HL-60 (cell line): ENCODE results near the gene PSMD12.
"Not testable (repeated sequence)": the region's sequence is repeated elsewhere in the genome, so short reads cannot be mapped to it uniquely, and the experiment has no call there.

Experiments
- DNase-seq, 2 experiments: peaks; one replicate each; pipeline ENCODE4 v3.0.0-alpha.2; 2010 to 2020; ENCODE audit warnings: low read depth in 1 of 2, low spot score in 1 of 2
- H3K27ac ChIP-seq: fragments of 250-450 bp; sonication (Bioruptor Pico); replicated peaks from 2 replicates; pipeline ENCODE4 v1.5.1; 2020; ENCODE audit warnings: mild to moderate bottlenecking, moderate library complexity
- H3K27me3 ChIP-seq: fragments of 250-450 bp; sonication (Bioruptor Pico); 2 replicates; pipeline ENCODE4 v1.5.1; 2021; ENCODE audit warnings: mild to moderate bottlenecking, moderate library complexity; ENCODE audit not compliant: insufficient read depth, poor library complexity, severe bottlenecking
- H3K4me3 ChIP-seq: replicated peaks from 2 replicates; pipeline ENCODE4 v1.5.1; 2011; ENCODE audit warnings: mild to moderate bottlenecking, control low read depth, low read length; ENCODE audit not compliant: insufficient read depth
- CTCF ChIP-seq: IDR thresholded peaks from one replicate; pipeline ENCODE4 v1.5.1; 2011; ENCODE audit warnings: low read length, control low read depth, inconsistent platforms; ENCODE audit not compliant: insufficient read depth
- GABPA ChIP-seq: IDR thresholded peaks from 2 replicates; pipeline ENCODE4 v1.6.1; 2012; ENCODE audit warnings: low read depth
- POLR2AphosphoS5 ChIP-seq: IDR thresholded peaks from 2 replicates; pipeline ENCODE4 v1.6.1; 2012; ENCODE audit warnings: low read depth
- REST ChIP-seq: IDR thresholded peaks from 2 replicates; pipeline ENCODE4 v1.6.1; 2012; ENCODE audit warnings: low read depth; ENCODE audit not compliant: insufficient replicate concordance
- SPI1 ChIP-seq: IDR thresholded peaks from 2 replicates; pipeline ENCODE4 v1.6.1; 2012; ENCODE audit warnings: low read depth, mild to moderate bottlenecking, borderline replicate concordance

Gene PSMD12

DNA sequence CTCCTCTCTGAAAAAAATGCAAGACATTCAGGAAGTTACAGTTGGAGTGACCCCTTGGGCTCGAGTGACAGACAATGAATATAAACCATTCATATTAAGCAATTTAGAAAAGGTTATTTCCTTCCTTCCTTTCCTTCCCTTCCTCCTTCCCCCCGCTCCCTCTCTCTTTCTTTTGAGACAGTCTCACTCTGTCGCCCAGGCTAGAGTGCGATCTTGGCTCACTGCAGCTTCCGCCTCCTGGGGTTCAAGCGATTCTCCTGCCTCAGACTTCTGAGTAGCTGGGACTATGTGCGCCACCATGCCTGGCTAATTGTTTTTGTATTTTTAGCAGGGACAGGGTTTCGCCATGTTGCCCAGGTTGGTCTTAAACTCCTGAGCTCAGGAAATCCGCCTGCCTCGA is 13.2 kb downstream of the PSMD12 start:
- H3K27ac ChIP-seq, result no peak overlapping the region; the same call in 1 of the 2 replicates
- no peaks in the 10 kb centered on the region for H3K27me3 ChIP-seq
- no peak for DNase-seq
- TF ChIP-seq REST (no peak), POLR2AphosphoS5 (no peak), CTCF (no peak), SPI1 (no peak), GABPA (no peak)
- no peak overlapping the region for H3K4me3 ChIP-seq

DNA sequence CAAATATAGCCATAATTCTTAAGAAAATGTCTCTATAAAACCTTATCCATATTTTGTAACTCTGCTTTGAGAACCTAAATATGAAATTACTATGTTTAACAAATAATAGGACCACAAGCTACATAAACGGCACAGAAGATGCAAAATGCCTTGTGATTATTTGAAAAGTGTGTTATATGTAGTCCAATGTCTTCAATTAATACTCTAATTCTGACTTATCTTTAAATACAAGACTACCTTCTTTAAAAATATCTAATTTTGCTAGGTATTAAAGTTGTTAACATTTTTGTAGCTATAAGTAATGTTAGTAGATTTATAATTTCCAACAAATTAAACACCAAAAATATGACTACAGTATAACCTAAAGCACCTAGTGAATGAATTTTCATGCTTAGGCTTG is 17.0 kb downstream of the PSMD12 start:
- no peak for DNase-seq
- no peaks in the 10 kb centered on the region for H3K27me3 ChIP-seq
- no peak for TF ChIP-seq CTCF
- TF ChIP-seq GABPA, result no peak
- no peak for TF ChIP-seq POLR2AphosphoS5
- H3K27ac ChIP-seq, result no peak overlapping the region
- H3K4me3 ChIP-seq, result no peak overlapping the region

DNA sequence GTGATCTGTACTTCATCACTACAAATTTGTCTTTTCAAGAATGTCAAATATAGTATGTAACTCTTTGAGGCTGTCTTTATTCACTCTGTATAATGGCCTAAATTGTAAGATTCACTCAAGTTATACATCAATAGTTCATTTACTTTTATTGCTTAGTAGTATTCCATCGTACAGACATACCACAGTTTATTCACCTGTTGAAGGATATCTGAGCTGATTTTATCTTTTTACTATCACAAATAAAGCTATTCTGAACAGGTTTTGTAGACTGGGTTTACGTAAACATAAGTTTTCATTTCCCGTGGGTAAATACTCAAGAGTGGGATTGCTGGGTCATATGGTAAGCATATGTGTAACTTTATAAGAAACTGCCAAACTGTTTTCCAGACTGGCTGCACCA is 18.6 kb downstream of the PSMD12 start:
- Histone ChIP-seq H3K27ac (no peak overlapping the region), H3K27me3 (no peaks in the 10 kb centered on the region), H3K4me3 (no peak overlapping the region)
- TF ChIP-seq GABPA (no peak), CTCF (no peak), REST (no peak), SPI1 (no peak), POLR2AphosphoS5 (no peak)
- no peak for DNase-seq

DNA sequence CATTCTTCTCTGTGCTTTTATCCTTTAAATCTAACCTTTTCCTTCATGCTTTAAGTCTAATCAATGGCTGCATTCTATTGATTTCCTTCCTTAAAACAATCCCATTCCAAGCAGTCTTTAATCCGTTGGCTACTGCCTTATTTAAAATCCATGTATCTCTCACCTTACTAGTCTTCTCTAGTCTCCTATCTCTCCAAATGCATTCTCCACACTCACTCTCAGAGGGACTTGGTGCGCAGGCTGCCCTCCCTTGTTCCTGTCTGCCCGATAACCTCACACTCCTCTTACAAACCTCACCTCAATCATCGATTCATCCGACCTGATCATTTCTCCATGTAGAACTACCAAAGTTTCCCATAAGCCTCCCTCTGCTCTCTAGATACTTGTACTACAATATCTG is 23.1 kb downstream of the PSMD12 start:
- Histone ChIP-seq H3K4me3 (no peak overlapping the region), H3K27ac (no peak overlapping the region), H3K27me3 (no peaks in the 10 kb centered on the region)
- TF ChIP-seq SPI1 (no peak), POLR2AphosphoS5 (no peak), GABPA (no peak), CTCF (no peak), REST (no peak)
- DNase-seq, result no peak

GRCh38 chr17:67338353-67338752 is 28.0 kb downstream of the PSMD12 start:
- H3K27ac ChIP-seq, H3K27me3 ChIP-seq, H3K4me3 ChIP-seq, DNase-seq: not testable (repeated sequence)
